Chondrocyte (in vitro differentiated cells): ENCODE results near the gene NRIP1. TPM values are rescaled to one million over a fixed set of nuclear protein-coding genes. Genes with fewer than 3 reads are reported as not detected.

Experiments used
- DNase-seq: peaks from one replicate; pipeline ENCODE4 v3.0.0; 2021; ENCODE audit warnings: mixed read lengths, low spot score
- H3K27ac Mint-ChIP-seq: one replicate; pipeline ENCODE4 v1.8.0; 2021; ENCODE audit warnings: mild to moderate bottlenecking, moderate library complexity, mixed read lengths; ENCODE audit not compliant: unreplicated experiment
- H3K27me3 Mint-ChIP-seq: 2 replicates; pipeline ENCODE4 v1.8.0; 2021; ENCODE audit warnings: low read depth, mixed read lengths
- H3K36me3 Mint-ChIP-seq: 2 replicates; pipeline ENCODE4 v1.8.0; 2021; ENCODE audit warnings: low read depth, mixed read lengths
- H3K4me1 Mint-ChIP-seq: 2 replicates; pipeline ENCODE4 v1.8.0; 2021; ENCODE audit warnings: low read depth, mild to moderate bottlenecking, mixed read lengths
- H3K4me3 Mint-ChIP-seq: one replicate; pipeline ENCODE4 v1.8.0; 2021; ENCODE audit warnings: mild to moderate bottlenecking, moderate library complexity, mixed read lengths; ENCODE audit not compliant: unreplicated experiment
- H3K9me3 Mint-ChIP-seq: 2 replicates; pipeline ENCODE4 v1.8.0; 2021; ENCODE audit warnings: low read depth, mixed read lengths
- total RNA-seq: library from RNA; stranded (reverse); gene quantifications from 3 replicates; pipeline ENCODE4 v1.2.1, GENCODE V29; 2021
- TF ChIP-seq, protein P1 (sequence below): fragments of 200-600 bp; sonication (generic); IDR thresholded peaks from 2 replicates; pipeline ENCODE4 v1.5.0; 2021; ENCODE audit warnings: antibody characterized with exemption, mild to moderate bottlenecking, moderate library complexity

NRIP1 gene
- total RNA-seq, 1 donor from 2014 or later, result 22.6 TPM

GRCh38 chr21:14981246-14981645 lies 83.6 kb downstream of the NRIP1 start:
- Mint-ChIP-seq H3K27ac (no peak overlapping the region), H3K4me3 (no peak overlapping the region), H3K36me3 (peaks cover 1% of the 10 kb centered on the region), H3K27me3 (no peaks in the 10 kb centered on the region), H3K4me1 (peaks cover 3% of the 10 kb centered on the region), H3K9me3 (peaks cover 7% of the 10 kb centered on the region)
- no peak for DNase-seq
- TF ChIP-seq, protein P1, sequence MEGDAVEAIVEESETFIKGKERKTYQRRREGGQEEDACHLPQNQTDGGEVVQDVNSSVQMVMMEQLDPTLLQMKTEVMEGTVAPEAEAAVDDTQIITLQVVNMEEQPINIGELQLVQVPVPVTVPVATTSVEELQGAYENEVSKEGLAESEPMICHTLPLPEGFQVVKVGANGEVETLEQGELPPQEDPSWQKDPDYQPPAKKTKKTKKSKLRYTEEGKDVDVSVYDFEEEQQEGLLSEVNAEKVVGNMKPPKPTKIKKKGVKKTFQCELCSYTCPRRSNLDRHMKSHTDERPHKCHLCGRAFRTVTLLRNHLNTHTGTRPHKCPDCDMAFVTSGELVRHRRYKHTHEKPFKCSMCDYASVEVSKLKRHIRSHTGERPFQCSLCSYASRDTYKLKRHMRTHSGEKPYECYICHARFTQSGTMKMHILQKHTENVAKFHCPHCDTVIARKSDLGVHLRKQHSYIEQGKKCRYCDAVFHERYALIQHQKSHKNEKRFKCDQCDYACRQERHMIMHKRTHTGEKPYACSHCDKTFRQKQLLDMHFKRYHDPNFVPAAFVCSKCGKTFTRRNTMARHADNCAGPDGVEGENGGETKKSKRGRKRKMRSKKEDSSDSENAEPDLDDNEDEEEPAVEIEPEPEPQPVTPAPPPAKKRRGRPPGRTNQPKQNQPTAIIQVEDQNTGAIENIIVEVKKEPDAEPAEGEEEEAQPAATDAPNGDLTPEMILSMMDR, result no peak

DNA sequence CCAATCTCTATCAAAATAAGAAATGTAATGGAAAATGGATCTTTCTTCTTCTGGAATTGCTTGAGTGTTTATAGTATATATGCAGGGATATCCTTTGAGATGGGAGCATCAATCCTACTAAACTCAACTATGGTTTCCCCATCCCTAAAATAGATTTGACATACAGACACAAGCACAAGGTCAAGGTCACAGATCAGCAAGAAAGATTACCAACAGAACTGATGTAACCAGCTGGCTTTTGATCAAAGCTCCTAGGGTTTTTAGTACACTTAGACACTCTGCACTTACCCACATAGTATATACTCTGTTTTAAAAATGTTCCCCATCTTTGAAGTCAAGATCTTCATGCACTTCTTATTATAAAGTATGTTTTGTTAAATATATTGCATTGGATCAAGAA lies 85.5 kb downstream of the NRIP1 start:
- H3K27ac Mint-ChIP-seq, result no peak overlapping the region

GRCh38 chr21:14977814-14978213 lies 87.0 kb downstream of the NRIP1 start:
- Mint-ChIP-seq H3K4me1 (peaks cover 9% of the 10 kb centered on the region), H3K9me3 (no peaks in the 10 kb centered on the region), H3K36me3 (peaks cover 2% of the 10 kb centered on the region), H3K27ac (no peak overlapping the region), H3K4me3 (no peak overlapping the region), H3K27me3 (no peaks in the 10 kb centered on the region)
- TF ChIP-seq, protein P1, result no peak
- DNase-seq, result no peak

More for the DNA sequence above, 85.5 kb downstream of the NRIP1 start:
- H3K4me1 Mint-ChIP-seq, result peaks cover 9% of the 10 kb centered on the region
- TF ChIP-seq, protein P1, result no peak
- H3K36me3 Mint-ChIP-seq, result peaks cover 2% of the 10 kb centered on the region
- H3K4me3 Mint-ChIP-seq, result no peak overlapping the region
- H3K27me3 Mint-ChIP-seq, result no peaks in the 10 kb centered on the region
- peaks cover 7% of the 10 kb centered on the region for H3K9me3 Mint-ChIP-seq
- no peak for DNase-seq

GRCh38 chr21:14975136-14975919 lies 89.5 kb downstream of the NRIP1 start:
- Mint-ChIP-seq H3K9me3 (no peaks in the 10 kb centered on the region), H3K4me3 (peak overlapping the region; percentile 19), H3K4me1 (peaks cover 7% of the 10 kb centered on the region), H3K27me3 (no peaks in the 10 kb centered on the region), H3K27ac (no peak overlapping the region), H3K36me3 (peaks cover 2% of the 10 kb centered on the region)
- TF ChIP-seq, protein P1, result no peak
- DNase-seq, result no peak

DNA sequence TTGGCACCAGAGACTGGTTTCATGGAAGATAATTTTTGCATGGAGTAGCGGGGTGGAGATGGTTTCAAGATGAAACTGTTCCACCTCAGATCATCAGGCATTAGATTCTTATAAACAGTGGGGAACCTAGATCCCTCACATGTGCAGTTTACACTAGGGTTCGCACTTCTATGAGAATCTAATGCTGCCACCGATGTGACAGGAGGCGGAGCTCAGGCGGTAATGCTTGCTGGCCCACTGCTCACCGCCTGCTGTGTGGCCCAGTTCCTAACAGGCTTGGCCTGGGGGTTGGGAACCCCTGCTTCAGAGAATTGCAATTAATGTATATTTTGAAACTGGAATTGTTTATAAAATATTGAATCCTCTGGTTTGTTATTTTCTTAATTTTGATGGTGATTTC lies 92.1 kb downstream of the NRIP1 start:
- no peaks in the 10 kb centered on the region for H3K27me3 Mint-ChIP-seq
- TF ChIP-seq, protein P1, result no peak
- no peaks in the 10 kb centered on the region for H3K9me3 Mint-ChIP-seq
- no peak overlapping the region for H3K4me3 Mint-ChIP-seq
- H3K4me1 Mint-ChIP-seq, result peaks cover 17% of the 10 kb centered on the region
- DNase-seq, result no peak
- peaks cover 7% of the 10 kb centered on the region for H3K36me3 Mint-ChIP-seq
- no peak overlapping the region for H3K27ac Mint-ChIP-seq
